ENCODE data around the gene FAM184A.
"Not testable (repeated sequence)": the region's sequence is repeated elsewhere in the genome, so short reads cannot be mapped to it uniquely, and the experiment has no call there.

Gene FAM184A

DNA sequence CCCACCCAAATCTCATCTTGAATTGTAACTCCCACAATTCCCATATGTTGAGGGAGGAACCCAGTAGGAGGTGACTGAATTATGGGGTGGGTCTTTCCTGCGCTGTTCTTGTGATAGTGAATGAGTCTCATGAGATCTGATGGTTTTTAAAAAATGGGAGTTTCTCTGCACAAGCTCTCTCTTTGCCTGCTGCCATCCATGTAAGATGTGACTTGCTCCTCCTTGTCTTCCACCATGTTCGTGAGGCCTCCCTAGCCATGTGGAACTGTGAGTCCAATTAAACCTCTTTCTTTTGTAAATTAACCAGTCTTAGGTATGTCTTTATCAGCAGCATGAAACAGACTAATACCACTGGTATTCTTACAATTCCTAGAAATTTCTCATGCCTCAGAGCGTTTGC lies 69.2 kb downstream of the FAM184A start:
- not testable (repeated sequence) for DNase-seq

DNA sequence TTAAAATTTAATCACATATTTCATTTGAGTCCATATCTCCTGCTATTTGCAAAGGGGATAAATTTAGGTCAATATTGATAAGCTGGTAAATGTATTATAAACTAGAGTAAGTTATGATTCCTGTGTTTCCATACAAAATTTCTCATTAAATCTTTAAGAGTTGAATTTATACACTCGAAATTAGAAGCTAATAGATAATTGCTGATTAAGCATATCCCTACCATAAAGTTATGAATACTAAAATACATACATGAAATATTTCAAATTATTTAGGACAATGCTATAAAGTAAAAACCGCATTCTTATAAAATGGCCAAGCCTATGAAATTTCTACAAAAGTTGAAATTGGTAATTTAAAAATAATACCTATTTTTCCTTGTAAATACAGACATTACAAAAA lies 71.5 kb downstream of the FAM184A start:
- DNase-seq = no peak

DNA sequence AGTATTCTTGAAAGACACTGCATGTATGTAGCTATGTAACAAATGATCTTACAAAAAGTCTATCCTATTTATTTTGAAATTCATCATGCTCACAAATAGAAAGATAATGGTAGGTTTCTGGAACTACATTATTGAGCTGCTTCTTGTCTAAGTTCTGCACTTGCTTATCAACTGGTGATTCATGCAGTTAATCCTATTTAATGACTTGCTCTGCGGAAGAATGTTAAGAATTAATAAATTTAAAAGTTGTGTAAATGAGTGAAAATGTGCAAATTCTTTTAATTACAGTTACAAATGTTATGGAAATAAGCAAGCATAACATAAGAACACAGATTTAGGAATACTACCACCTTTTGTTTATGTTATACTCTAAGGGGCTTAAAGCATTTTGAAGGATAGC lies 76.4 kb downstream of the FAM184A start:
- DNase-seq = no peak

DNA sequence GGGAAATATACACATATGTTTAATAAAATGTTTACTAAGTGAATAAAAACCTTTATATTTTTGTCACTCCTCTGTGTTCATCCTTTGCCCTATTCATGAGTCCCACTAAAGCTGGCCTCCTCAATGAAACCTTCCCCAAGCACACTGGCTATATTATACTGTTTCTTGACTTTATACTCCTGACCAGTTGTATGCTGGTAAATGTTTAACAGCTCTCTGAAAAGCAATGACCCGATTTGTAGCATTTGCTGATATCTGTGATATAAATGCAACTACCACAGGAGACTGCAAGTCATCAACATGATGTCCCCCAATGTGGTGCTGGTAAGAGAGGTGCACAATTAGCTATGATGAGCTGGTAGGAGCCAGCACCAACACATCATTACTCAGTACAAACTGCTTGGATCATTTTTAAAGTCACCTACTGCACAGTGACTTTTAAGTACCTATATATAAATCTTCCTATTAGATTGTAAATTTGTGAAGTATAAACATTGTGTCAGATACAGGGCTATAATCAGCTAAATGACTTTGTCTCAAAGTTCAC lies 78.9 kb downstream of the FAM184A start:
- no peak for DNase-seq

DNA sequence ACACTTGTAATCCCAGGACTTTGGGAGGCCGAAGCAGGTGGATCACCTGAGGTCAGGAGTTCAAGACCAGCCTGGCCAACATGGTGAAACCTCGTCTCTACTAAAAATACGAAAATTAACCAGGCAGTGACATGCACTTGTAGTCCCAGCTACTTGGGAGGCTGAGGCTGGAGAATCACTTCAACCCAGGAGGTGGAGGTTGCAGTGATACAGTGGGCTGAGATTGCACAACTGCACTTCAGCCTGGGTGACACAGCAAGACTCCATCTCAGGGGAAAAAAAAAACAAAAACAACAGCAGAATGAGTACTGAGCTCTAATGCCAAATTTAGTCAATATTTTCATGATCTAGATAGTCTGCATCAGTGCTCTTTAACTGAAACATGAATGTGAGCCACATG lies 81.0 kb downstream of the FAM184A start:
- DNase-seq = not testable (repeated sequence)

DNA sequence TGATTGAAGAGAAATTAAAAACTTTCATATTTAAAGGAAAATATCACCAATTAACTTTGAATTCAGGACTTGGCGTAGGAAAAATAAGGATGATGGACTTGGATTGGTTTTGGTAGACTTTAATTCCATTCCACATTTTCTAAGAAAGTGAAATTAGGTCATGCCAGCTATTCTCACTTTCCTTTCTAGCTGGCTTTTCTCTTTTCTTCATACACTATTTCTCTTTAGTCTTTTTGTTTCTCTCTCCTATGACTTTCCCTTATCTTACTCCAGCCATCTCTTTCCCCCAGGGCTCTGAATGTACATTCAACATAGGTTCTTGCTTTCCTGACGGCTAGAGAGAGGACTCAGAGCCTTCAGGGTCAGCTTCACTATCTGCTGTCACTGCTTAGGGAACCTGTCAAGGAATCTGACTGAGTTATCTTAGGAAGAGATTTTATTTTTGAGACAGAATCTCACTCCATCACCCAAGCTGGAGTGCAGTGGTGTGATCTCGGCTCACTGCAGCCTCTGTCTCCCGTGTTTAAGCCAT lies 82.1 kb downstream of the FAM184A start:
- DNase-seq = no peak

DNA sequence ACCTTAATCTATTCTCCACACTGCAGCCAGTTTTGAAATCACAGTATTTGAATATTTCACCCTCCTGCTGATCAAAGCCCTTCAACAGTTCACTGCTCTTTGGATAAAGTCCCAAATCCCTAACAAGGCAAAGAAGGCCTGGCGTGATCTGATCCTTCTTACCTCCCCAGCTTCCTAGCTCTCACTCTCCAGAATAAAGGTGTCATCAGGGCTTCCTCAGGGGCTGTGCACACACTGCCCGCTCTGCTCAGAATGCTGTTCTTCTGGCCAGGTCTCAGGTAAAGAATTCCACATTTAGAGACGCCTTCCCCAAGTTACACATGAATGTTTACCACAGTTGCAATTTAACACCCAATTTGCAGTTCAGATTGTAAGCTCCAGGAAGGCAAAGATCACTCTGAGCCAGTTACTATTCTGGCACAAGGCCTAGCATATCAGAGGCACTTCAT lies 84.6 kb downstream of the FAM184A start:
- no peak for DNase-seq

DNA sequence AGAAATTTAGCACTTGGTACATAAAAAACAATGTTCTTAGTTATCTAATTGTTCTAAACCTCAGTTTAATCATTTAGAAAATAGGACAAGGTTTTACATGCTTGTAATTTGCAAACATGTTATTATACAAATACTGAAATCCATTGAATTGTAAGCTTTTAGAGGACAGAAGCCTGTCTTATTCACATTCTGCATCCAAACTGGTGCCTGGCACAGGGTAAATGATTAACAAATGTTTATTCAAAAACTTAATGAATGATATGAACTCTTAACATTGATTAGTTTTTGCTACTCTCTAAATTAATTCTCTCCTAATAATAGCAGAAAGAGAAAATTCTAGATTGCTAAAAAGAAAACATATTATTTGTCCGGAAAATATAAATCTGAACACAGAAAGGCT lies 85.1 kb downstream of the FAM184A start:
- no peak for DNase-seq

DNA sequence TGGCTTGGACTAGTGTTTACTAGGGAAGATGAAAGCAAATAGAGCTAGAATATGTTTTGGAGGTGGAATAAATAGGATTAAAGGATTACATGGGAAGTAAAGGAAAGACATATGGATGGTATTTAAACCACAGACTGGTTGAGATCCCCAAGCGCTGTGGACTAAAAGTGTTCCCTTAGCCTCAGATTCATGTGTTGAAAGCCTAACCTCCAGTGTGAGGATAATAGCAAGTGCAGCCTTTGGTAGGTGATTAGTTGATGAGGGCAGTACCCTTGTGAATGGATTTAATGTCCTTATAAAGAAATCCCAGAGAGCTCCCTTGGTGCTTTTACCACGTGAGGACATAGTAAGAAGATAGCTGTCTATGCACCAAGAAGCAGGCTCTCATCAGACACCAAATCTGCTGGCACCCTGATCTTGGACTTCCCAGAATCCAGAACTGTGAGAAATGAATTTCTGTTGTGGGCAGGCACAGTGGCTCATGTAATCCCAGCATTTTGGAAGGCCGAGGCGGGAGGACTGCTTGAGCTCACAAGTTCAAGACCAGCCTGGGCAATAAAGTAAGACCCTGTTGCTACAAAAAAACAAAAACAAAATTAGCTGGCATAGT lies 86.2 kb downstream of the FAM184A start:
- no peak for DNase-seq

DNA sequence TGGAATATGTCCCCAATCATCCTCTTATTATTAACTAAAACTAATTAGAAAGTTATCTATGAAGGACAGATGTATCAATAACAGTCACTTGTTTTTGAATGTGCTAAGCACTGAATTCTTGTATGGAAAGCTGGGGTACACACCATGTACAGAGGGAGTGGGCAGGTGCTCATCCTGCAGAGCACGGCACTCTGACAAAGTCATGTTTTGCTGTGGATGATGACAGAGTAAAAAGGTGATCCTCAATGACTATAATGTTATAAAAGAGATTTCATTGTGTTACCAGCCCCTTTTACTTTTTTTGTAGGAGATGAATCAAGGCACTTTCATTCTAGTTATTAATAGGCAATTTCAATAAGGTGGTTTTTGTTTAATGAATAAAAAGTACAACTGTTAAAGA lies 92.2 kb downstream of the FAM184A start:
- no peak for DNase-seq

DNA sequence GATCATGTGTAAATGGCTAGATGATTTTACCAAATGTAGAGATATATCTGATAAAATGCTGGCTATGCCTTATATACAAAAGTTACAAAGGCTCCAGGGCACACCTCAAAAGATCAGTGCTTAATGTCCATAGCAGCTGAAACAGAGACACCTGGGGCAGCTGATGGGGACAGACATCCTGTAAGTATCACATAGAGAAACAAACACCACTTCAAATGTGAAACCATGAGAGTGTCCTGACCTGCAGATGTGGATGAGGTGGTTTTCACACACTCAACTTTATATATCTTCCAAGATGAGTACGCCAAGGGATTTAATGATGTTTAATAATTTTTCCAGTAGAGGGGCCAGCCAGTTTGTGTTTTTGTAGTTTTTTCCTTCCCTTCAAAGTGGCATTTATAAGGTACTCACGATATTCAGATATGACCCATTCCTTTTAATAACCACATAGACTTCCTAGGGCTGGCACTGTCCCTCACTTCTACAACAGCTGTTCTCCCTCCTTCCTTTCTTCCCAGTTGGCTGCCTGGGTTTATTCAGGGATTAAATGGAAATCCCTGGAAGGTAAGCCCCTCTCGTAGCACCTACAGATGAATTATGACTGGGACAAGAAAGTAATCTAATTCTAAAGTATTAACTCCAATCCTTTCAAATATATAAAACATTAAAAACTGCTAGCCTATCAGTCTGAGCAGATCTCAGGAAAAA lies 93.2 kb downstream of the FAM184A start:
- DNase-seq = no peak

DNA sequence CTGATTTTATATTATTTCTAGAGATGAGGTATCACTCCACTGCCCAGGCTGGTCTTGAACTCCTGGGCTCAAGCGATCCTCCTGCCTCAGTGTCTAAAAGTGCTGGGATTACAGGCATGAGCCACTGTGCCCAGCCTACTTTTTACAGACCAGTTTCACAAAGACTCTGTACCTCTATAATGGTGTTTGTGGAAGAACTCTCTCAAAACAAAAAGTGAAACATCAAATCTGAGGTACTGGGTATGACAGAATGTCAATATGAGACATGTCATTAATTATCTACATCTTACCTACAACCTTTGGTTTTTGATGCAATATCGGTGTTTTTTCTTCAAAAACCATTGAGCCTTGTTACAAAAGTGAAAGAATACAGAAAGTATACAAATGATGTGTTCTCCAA lies 94.1 kb downstream of the FAM184A start:
- DNase-seq = no peak

DNA sequence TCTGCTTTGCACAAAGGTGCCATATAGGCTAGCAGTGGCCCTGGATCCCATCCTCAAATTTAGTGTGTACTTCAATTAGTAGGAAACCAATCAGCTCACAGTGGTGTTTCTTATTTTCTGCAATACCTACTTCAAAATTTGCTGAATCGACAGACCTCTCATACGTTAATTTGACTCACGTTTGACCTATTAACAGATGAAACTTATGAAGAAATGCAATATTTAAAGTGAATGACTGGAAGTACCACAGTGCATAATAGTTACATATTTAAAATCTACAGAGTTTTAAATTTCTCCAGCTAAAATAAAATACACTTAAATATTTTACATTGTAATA lies 95.9 kb downstream of the FAM184A start:
- no peak for DNase-seq

DNA sequence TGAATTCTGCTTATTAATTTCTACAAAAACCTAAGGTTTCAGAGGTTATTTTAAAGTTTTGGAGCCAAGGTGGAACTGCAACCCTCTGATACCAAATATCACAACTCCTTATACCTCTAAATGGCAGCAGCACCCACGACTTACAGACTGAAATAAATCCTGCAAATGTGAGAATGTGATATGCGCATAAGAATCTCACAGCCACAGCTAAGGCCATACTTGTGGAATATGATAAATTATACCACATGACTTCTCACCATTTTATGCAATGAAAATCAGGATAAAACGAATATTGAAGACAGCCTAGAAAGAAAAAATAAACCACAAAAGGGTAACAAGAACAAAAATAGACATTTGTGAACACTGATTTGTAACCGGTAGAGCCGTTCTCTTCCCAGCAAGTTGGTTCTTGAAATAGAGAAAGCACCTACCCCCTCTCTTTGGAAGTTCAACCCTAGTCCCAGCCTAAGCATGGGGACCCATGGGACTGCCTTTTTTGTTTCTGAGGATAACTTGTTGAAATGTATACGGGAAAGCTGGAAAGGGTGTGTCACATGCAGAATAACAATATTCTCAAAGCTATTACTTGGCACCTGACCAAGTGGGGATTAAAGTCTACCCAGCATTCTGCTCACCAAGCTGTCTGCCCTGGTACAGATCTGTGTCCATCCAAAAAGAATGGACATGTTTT lies 96.4 kb downstream of the FAM184A start:
- no peak for DNase-seq

DNA sequence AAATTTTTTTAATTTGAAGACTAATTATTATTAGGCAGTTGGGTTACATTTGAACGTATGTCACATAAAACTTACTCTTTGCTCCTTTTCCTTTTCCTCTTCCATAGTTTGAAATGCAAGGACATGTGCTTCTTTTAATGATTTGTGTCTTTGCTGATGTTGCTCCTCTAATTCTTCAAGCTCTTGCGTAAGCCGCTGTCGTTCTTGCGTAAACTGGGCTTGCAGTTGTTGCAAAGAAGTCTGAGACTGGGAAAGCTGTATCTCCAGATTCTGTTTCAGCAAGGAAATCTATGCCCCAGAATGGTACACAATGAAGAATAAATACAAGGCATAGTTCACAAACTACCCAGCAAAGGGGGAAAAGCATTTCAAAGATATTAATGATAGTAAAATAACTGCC lies 98.4 kb downstream of the FAM184A start:
- DNase-seq = no peak

DNA sequence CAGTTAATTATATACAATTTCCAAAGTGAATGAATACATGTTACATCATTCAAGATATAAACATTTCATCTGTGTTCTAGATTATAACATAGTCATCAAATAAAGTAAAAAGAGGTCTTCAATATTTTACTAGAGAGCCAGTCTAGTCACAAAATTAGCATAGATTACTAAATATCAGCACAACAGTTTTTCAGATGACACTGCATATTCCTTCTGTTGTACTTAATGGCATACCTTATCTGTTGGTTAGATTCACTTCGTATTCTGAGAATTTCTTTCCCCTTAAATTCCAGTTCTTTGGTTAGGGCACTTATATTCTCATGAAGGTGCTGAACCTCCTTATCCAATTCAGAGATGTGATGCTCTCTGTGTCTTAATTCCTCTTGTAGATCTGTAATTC lies 103.7 kb downstream of the FAM184A start:
- DNase-seq = no peak

DNA sequence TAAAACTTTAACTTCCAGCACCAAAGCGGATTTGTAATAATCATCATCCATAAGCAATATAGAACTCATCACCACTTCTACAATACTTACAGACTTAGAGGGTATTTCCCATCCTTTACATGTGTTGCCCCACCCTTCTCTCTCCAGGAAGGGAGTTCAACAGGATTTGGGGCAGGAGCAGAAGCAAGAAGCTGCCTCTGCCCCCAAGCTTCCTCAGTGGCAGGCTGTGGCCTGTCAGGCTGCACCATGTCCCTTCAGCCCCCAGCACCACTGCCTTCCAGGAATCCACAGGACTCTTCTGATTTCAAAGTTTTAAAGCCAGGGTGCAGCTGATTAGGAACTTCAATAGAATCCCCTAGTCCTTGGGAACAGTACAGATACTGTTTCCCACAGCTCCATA lies 106.8 kb downstream of the FAM184A start:
- no peak for DNase-seq

DNA sequence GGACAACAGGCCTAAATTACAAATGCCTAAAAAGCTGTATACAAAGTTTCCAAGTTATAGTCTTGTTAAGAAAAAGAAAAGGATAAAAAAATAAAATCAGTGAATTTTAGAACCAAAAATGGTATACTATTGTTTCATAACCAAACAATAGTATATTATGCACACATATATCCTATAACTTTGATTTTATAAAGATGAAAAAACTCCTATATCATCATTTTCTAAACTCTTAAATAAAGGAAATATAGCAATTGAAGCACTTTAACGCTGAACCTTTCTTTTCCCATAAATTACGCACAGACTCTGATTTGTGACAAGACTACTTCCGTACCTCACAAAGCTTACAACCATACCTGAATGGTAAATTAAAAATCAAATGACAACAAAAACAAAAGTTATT lies 107.6 kb downstream of the FAM184A start:
- DNase-seq = no peak

DNA sequence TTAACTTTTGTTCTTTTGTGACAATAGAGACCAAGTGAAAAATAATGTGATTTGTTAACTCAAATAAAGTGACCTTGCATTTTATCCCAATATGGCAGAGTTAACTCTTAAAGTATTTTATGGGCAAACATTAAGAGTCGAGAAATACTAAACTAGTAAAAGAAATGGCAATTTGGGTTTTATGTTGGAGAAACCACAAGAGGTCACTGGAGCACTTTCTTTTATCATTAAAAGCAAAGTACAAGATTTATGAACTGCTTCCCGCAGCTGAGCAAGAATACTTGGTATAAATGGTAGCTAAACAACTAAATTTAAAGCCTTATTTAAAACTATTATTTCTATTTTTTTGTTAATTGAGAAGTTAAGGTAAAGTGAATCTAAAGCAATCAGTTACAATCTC lies 110.0 kb downstream of the FAM184A start:
- DNase-seq = no peak

DNA sequence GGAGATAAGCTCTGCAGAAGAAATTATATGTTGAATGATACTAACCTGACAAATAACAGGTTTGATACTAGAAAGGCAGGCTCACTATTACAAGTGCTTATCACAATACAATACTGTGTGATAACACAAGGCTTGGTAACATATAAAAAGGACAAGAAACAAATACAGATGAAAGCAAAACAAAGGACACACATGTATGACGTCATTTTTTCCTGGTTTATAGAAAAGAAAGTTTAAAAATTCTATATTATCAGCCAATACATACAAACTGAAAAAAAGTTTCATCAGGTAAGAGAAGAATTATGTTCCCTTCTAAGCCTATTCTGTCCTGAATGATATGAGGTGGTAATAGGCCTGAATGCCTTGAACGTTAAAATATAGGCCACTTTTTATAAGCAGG lies 111.2 kb downstream of the FAM184A start:
- no peak for DNase-seq

DNA sequence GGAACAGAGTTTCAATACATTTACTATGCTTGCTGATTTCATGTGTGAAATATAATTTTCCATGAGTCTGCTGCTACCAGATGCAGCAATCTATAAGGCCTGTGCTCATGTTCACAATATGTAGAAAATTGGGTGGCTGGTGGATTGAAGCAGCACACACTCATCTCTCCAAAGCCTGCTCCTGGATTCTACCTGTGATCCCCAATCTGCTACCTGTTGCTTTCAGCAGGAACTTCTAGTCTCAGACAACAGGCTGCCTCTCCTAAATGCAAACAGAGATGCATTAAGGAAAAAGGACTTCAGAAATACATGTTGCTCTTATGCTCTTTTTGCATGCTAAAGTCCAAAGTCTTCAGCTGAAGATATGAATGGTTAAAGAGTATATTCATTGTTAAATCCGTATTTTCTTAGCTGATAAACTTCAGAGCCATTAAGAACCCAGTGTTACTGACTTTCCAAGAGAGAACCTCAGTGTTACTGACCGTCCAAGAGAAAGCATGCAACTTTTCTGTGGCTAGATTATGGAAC lies 112.6 kb downstream of the FAM184A start:
- no peak for DNase-seq

DNA sequence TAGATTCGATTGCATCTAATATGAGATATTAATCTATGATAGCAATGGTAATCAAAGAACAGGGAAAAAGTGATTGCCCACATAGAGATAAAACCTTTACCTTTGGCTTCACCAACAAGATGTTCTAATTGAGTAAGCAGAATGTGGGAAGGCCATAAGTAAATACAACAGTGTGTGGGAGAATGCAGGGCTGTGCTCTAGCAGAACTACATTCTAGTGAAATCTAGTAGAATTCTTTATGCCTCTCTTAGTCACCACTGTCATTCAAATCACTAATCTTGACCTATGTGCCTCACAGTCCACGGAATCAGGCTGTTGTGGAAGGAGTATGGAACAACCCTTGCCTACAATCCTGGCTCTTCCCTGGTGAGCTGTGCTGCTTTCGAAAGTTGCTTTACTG lies 113.1 kb downstream of the FAM184A start:
- DNase-seq = no peak

DNA sequence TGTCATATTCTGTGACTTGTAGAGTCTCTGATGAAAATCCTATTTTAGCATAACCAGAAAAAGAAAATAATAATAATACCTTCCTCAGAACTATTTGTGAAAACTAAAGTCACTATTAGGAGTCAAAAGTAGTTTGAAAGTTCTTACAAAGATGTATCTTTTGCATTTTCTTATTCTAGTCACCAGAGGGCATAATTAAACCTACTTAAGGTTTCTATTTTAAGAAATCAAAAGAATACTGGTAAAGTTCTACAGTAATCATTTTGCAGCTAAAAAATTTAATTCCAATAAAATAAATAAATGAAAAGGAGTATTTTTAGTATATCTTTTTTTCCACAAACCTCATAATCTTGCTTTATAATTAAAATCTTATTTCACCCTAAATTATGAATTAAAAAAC lies 115.5 kb downstream of the FAM184A start:
- no peak for DNase-seq

DNA sequence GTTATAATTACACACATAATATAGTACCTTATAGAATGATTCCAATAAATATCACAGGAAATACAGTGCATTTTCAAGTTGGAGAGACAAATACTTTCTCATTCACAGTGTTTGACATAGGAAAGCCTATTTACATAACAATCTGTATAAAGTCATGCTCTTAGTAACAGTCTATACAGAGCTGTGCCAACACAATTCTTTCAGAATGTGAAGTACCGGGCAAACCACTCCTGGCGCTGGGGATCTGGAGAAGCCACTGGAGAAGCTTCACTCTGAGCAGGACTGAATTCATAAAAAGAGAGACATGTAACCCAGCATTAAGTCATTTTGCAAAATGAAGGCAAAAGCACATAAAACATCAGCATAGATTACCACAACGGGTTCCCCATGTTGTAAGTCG lies 118.6 kb downstream of the FAM184A start:
- DNase-seq = no peak
